Kidney (tissue), 11 donors: ENCODE data around the gene CSAG1. TPM values are rescaled to one million over a fixed set of nuclear protein-coding genes. Genes with fewer than 3 reads are reported as not detected.
A peak's percentile ranks its signal among the peaks of the same experiment; 100 is the strongest.
"Not testable (repeated sequence)": the region's sequence is repeated elsewhere in the genome, so short reads cannot be mapped to it uniquely, and the experiment has no call there.

Experiments
- DNase-seq, 5 donors: peaks; one replicate each; pipeline ENCODE4 v3.0.0-alpha.2; 2013 to 2020
- FAIRE-seq: peaks from 2 replicates; lab custom pipeline; 2012; peaks lifted over from hg19 to GRCh38; lab: Jason Lieb, UNC
- H3K27ac ChIP-seq, 2 donors: one replicate each; pipeline ENCODE4 v1.7.0; 2013; ENCODE audit warnings: low read depth in 2 of 2, low read length in 2 of 2, inconsistent platforms in 1 of 2
- H3K27me3 ChIP-seq: one replicate; pipeline ENCODE4 v1.7.1; 2013; ENCODE audit warnings: low read length, inconsistent platforms; ENCODE audit not compliant: control insufficient read depth, insufficient read depth
- H3K36me3 ChIP-seq, 3 donors: one replicate each; pipeline versions ENCODE4 v1.7.0 to v1.7.1; 2013; ENCODE audit warnings: low read length in 3 of 3, control low read depth in 1 of 3, inconsistent platforms in 1 of 3; ENCODE audit not compliant: insufficient read depth in 3 of 3, control insufficient read depth in 2 of 3
- H3K4me1 ChIP-seq, 3 donors: one replicate each; pipeline versions ENCODE4 v1.7.0 to v1.7.1; 2013; ENCODE audit warnings: low read length in 3 of 3, inconsistent platforms in 1 of 3, low read depth in 1 of 3; ENCODE audit not compliant: control insufficient read depth in 2 of 3, insufficient read depth in 2 of 3
- H3K4me3 ChIP-seq, 3 donors: one replicate each; pipeline versions ENCODE4 v1.7.0 to v1.8.1; 2013; ENCODE audit warnings: low read length in 3 of 3, control low read depth in 1 of 3, inconsistent platforms in 1 of 3
- H3K9ac ChIP-seq, 3 donors: one replicate each; pipeline versions ENCODE4 v1.7.0 to v1.7.1; 2013; ENCODE audit warnings: low read length in 3 of 3, control low read depth in 1 of 3, inconsistent platforms in 1 of 3
- H3K9me3 ChIP-seq, 3 donors: one replicate each; pipeline versions ENCODE4 v1.7.0 to v1.7.1; 2013; ENCODE audit warnings: low read length in 3 of 3, control low read depth in 1 of 3, inconsistent platforms in 1 of 3; ENCODE audit not compliant: control insufficient read depth in 2 of 3, insufficient read depth in 1 of 3
- intact Hi-C: fragments of 100-400 bp; cut with DNase I; formaldehyde crosslinking; loops from one replicate; pipeline ENCODE4 v1.11.1; 2022
- polyA plus RNA-seq: library from polyadenylated mRNA; stranded (reverse); fragments of 350-450 nt; fragmentation: Illumina TruSeq; extraction: RNeasy Lipid Tissue Mini Kit (QIAGEN cat#74804); gene quantifications from one replicate; pipeline ENCODE4 v1.2.3, GENCODE V29; 2014; ENCODE audit warnings: low read depth, low replicate concordance; ENCODE audit not compliant: insufficient read depth
- total RNA-seq: library from RNA; stranded (reverse); fragmentation: NEBNext Ultra II Directional; extraction: Animal tissue kit (Norgen Biotek cat#: 25700); gene quantifications from one replicate; pipeline ENCODE4 v1.2.1, GENCODE V29; 2021
- donor health status: control.
- donor health status: control.
- donor health status: DM: yes; HTN: yes; CAD: no.
- donor health status: Normal renal cell carcinoma (clear cell type).

Gene CSAG1
- total and polyA plus RNA-seq, 2 donors from 2014 or later = not detected

DNA sequence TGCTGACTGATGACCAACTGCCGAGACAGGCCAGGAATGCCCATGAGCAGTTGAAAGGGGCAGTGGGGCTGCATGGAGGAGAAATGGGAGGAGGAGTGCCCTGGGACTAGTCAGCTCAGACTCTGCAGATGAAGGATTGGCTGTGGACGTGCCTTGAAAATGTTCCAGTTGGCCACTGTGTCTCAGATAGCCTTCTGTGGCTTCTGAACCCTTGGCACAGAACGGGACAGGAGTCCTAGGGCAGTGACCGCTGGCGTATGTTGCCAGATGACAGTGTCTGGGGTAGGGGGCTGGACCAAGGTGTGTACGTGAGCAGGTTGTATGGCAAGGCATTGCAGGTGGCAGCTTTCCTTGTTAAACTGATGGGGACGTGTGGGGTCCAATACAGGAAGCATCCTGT is 27.0 kb downstream of the CSAG1 start:
- H3K36me3 ChIP-seq, DNase-seq, H3K27ac ChIP-seq, FAIRE-seq, H3K4me1 ChIP-seq, intact Hi-C loops, H3K9ac ChIP-seq, H3K4me3 ChIP-seq, H3K9me3 ChIP-seq, H3K27me3 ChIP-seq: not testable (repeated sequence)

DNA sequence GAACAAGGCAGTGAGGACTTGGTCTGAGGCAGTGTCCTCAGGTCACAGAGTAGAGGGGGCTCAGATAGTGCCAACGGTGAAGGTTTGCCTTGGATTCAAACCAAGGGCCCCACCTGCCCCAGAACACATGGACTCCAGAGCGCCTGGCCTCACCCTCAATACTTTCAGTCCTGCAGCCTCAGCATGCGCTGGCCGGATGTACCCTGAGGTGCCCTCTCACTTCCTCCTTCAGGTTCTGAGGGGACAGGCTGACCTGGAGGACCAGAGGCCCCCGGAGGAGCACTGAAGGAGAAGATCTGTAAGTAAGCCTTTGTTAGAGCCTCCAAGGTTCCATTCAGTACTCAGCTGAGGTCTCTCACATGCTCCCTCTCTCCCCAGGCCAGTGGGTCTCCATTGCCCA is 33.1 kb downstream of the CSAG1 start:
- H3K27me3 ChIP-seq, H3K36me3 ChIP-seq, H3K9ac ChIP-seq, H3K4me3 ChIP-seq, intact Hi-C loops, H3K4me1 ChIP-seq, H3K9me3 ChIP-seq, H3K27ac ChIP-seq, FAIRE-seq: not testable (repeated sequence)
- peak in 1 of 5 donors; percentile 15 for DNase-seq

DNA sequence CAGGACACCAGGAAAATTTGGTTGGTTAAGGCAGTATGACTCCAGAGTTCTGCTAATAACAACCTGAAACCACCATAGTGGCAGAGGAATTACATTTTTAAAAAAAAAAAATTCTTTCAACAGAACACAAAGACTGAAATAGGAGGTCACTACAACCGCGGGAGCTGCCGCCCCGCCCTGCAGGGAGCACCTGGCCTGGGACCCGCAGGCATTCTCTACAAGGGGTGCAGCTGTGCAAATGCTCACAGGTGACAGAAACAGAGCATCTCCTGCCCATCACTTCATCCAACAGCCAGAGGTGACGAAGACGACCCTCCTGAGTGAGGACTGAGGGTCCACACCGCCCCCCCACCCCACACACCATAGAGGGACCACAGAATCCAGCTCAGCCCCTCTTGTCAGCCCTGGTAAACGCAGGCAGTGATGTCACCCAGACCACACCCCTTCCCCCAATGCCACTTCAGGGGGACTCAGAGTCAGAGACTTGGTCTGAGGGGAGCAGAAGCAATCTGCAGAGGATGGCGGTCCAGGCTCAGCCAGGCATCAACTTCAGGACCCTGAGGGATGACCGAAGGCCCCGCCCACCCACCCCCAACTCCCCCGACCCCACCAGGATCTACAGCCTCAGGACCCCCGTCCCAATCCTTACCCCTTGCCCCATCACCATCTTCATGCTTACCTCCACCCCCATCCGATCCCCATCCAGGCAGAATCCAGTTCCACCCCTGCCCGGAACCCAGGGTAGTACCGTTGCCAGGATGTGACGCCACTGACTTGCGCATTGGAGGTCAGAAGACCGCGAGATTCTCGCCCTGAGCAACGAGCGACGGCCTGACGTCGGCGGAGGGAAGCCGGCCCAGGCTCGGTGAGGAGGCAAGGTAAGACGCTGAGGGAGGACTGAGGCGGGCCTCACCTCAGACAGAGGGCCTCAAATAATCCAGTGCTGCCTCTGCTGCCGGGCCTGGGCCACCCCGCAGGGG is 35.3 kb downstream of the CSAG1 start, which contains the start of gene MAGEA3:
Gene MAGEA3 (plus strand): TSS at position 843 of the 980 bp plus-strand sequence. CDS start 2,039 bp downstream, outside the sequence.
- intact Hi-C loops, H3K4me3 ChIP-seq, H3K27ac ChIP-seq, H3K9me3 ChIP-seq, H3K27me3 ChIP-seq, FAIRE-seq, H3K9ac ChIP-seq, H3K36me3 ChIP-seq, H3K4me1 ChIP-seq: not testable (repeated sequence)
- peak in 1 of 5 donors; percentile 2 for DNase-seq

DNA sequence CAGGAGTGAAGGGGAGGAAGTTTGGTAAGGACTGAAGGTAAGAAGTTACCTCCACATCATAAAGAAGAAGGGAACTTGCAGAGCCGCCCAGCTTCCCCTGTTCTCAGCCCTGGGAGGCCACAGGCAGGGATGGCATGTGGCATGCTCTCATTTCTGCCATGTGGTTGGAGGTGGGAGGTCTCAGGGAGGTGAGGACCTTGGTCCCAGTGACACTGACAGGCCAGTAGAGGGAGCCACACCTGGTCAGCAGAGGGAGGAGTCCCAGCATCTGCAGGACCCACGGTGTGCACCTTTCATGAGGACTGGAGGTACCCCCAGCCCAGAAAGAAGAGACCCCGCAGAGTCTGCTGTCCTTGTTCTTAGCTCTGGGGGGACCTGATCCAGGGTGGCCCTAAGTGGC is 52.5 kb downstream of the CSAG1 start:
- H3K9ac ChIP-seq, H3K36me3 ChIP-seq, DNase-seq, H3K27ac ChIP-seq, H3K4me1 ChIP-seq, H3K27me3 ChIP-seq, H3K4me3 ChIP-seq, H3K9me3 ChIP-seq, intact Hi-C loops: not testable (repeated sequence)
- peak; percentile 29 for FAIRE-seq

Other genes starting within 250 kb of the CSAG1 start
- gene GABRQ, start 95.8 kb downstream of the CSAG1 start, total RNA-seq = 0.03 TPM
- gene GABRQ, start 95.8 kb downstream of the CSAG1 start, polyA plus RNA-seq = not detected
- not detected for gene MAGEA3, start 34.9 kb downstream of the CSAG1 start, total RNA-seq
- gene MAGEA3, start 34.9 kb downstream of the CSAG1 start, polyA plus RNA-seq = not detected
- gene CSAG2, start 24.4 kb downstream of the CSAG1 start, total RNA-seq = not detected
- gene CSAG2, start 24.4 kb downstream of the CSAG1 start, polyA plus RNA-seq = not detected
- gene MAGEA2B, start 19.1 kb downstream of the CSAG1 start, total RNA-seq = not detected
- gene MAGEA2B, start 19.1 kb downstream of the CSAG1 start, polyA plus RNA-seq = not detected
- gene MAGEA12, start within 50 bp of the CSAG1 start, total RNA-seq = not detected
- gene MAGEA12, start within 50 bp of the CSAG1 start, polyA plus RNA-seq = not detected
- not detected for gene MAGEA2, start 20.1 kb upstream of the CSAG1 start, total RNA-seq
- not detected for gene MAGEA2, start 20.1 kb upstream of the CSAG1 start, polyA plus RNA-seq
- gene CSAG3, start 25.5 kb upstream of the CSAG1 start, total RNA-seq = not detected
- not detected for gene CSAG3, start 25.5 kb upstream of the CSAG1 start, polyA plus RNA-seq
- not detected for gene MAGEA6, start 36.0 kb upstream of the CSAG1 start, total RNA-seq
- not detected for gene MAGEA6, start 36.0 kb upstream of the CSAG1 start, polyA plus RNA-seq
- 66.4 TPM for gene CETN2, start 97.0 kb upstream of the CSAG1 start, total RNA-seq
- gene CETN2, start 97.0 kb upstream of the CSAG1 start, polyA plus RNA-seq = 121 TPM
- 14.3 TPM for gene NSDHL, start 97.3 kb upstream of the CSAG1 start, total RNA-seq
- 30.9 TPM for gene NSDHL, start 97.3 kb upstream of the CSAG1 start, polyA plus RNA-seq
- 24.3 TPM for gene ZNF185, start 164.3 kb upstream of the CSAG1 start, total RNA-seq
- gene ZNF185, start 164.3 kb upstream of the CSAG1 start, polyA plus RNA-seq = 12.0 TPM